SJCRH30 (cell line): ENCODE data around the gene CHID1. TPM values are rescaled to one million over a fixed set of nuclear protein-coding genes. Genes with fewer than 3 reads are reported as not detected.

Source experiments
- DNase-seq, 2 experiments: peaks; one replicate each; pipeline ENCODE4 v3.0.0-alpha.2; 2015 to 2020
- H3K27ac ChIP-seq: fragments of 250-450 bp; sonication (Bioruptor Pico); 2 replicates; pipeline ENCODE4 v1.5.1; 2020; ENCODE audit warnings: mild to moderate bottlenecking, moderate library complexity
- H3K27me3 ChIP-seq: fragments of 250-450 bp; sonication (Bioruptor Pico); 2 replicates; pipeline ENCODE4 v1.5.1; 2020; ENCODE audit warnings: mild to moderate bottlenecking, moderate library complexity
- H3K36me3 ChIP-seq: fragments of 250-450 bp; sonication (Bioruptor Pico); 2 replicates; pipeline ENCODE4 v1.5.1; 2020; ENCODE audit warnings: mild to moderate bottlenecking, moderate library complexity
- H3K4me1 ChIP-seq: fragments of 250-450 bp; sonication (Bioruptor Pico); 2 replicates; pipeline ENCODE4 v1.5.1; 2020; ENCODE audit warnings: mild to moderate bottlenecking, moderate library complexity
- H3K4me3 ChIP-seq: fragments of 250-450 bp; sonication (Bioruptor Pico); 2 replicates; pipeline ENCODE4 v1.5.1; 2020; ENCODE audit warnings: mild to moderate bottlenecking, moderate library complexity
- H3K9me3 ChIP-seq: fragments of 250-450 bp; sonication (Bioruptor Pico); replicated peaks from 2 replicates; pipeline ENCODE4 v1.5.1; 2020; ENCODE audit warnings: mild to moderate bottlenecking, moderate library complexity
- total RNA-seq: library from RNA; depleted of rRNA; stranded (reverse); fragments of >200 nt; shearing (Covaris generic); gene quantifications from 2 replicates; pipeline ENCODE4 v1.2.3, GENCODE V29; 2014; rRNA removed

The CHID1 gene
- total RNA-seq: 51.4 and 56.7 TPM in 2 replicates

- Histone ChIP-seq H3K27me3 (no peaks in the 10 kb centered on the region), H3K9me3 (no peaks in the 10 kb centered on the region), H3K4me3 (peak within 1 kb of the TSS; percentile 100), H3K36me3 (0 out of 2 replicates have a peak, but pooled peaks cover 4% of the 10 kb centered on the region), H3K27ac (peak within 1 kb of the TSS; percentile 72), H3K4me1 (no peaks in the 10 kb centered on the region)
- DNase-seq: peak; percentile 85 to 86
Observed at GRCh38 chr11:910589-911030, at the start of gene CHID1. Gene CHID1, minus strand, starts transcription at chr11:910810. Its CDS starts 5,994 bp downstream, at chr11:904816.

GRCh38 chr11:959608-960007 lies 49.0 kb upstream of the CHID1 start:
- no peak for DNase-seq
- H3K4me3 ChIP-seq: no peak overlapping the region
- H3K4me1 ChIP-seq: peaks cover 25% of the 10 kb centered on the region
- no peak overlapping the region for H3K27ac ChIP-seq
- no peaks in the 10 kb centered on the region for H3K27me3 ChIP-seq
- H3K9me3 ChIP-seq: no peaks in the 10 kb centered on the region
- H3K36me3 ChIP-seq: peaks cover 20% of the 10 kb centered on the region

- Histone ChIP-seq H3K4me1 (peaks cover 25% of the 10 kb centered on the region), H3K36me3 (peaks cover 16% of the 10 kb centered on the region), H3K9me3 (no peaks in the 10 kb centered on the region), H3K27me3 (no peaks in the 10 kb centered on the region), H3K4me3 (no peak overlapping the region), H3K27ac (no peak overlapping the region)
- no peak for DNase-seq
Observed at GRCh38 chr11:959027-959426, 48.4 kb upstream of the CHID1 start.

GRCh38 chr11:958101-958500 lies 47.5 kb upstream of the CHID1 start:
- H3K27me3 ChIP-seq: no peaks in the 10 kb centered on the region
- peaks cover 7% of the 10 kb centered on the region for H3K36me3 ChIP-seq
- H3K4me1 ChIP-seq: peaks cover 25% of the 10 kb centered on the region
- H3K27ac ChIP-seq: no peak overlapping the region
- no peak for DNase-seq
- H3K9me3 ChIP-seq: no peaks in the 10 kb centered on the region
- H3K4me3 ChIP-seq: no peak overlapping the region

GRCh38 chr11:957212-957920 lies 46.8 kb upstream of the CHID1 start:
- Histone ChIP-seq H3K36me3 (peaks cover 6% of the 10 kb centered on the region; the same call in 1 of the 2 replicates), H3K4me3 (no peak overlapping the region), H3K27ac (no peak overlapping the region), H3K9me3 (no peaks in the 10 kb centered on the region), H3K4me1 (peaks cover 25% of the 10 kb centered on the region), H3K27me3 (no peaks in the 10 kb centered on the region)
- DNase-seq: no peak

GRCh38 chr11:955154-956063 lies 44.8 kb upstream of the CHID1 start:
- no peaks in the 10 kb centered on the region for H3K27me3 ChIP-seq
- peak overlapping the region; percentile 41 for H3K27ac ChIP-seq
- 0 out of 2 replicates have a peak, but pooled peaks cover 6% of the 10 kb centered on the region for H3K36me3 ChIP-seq
- no peaks in the 10 kb centered on the region for H3K9me3 ChIP-seq
- H3K4me1 ChIP-seq: peaks cover 15% of the 10 kb centered on the region
- H3K4me3 ChIP-seq: no peak overlapping the region
- peak; percentile 75 to 88 for DNase-seq

GRCh38 chr11:954392-955153 lies 44.0 kb upstream of the CHID1 start:
- no peak for DNase-seq

GRCh38 chr11:953512-953911 lies 42.9 kb upstream of the CHID1 start:
- DNase-seq: no peak
- Histone ChIP-seq H3K4me1 (peaks cover 13% of the 10 kb centered on the region), H3K36me3 (peaks cover 11% of the 10 kb centered on the region; the same call in 1 of the 2 replicates), H3K4me3 (no peak overlapping the region), H3K9me3 (peaks cover 3% of the 10 kb centered on the region; the same call in 1 of the 2 replicates), H3K27me3 (no peaks in the 10 kb centered on the region), H3K27ac (no peak overlapping the region)

More at GRCh38 chr11:954392-955153, 44.0 kb upstream of the CHID1 start:
- H3K27ac ChIP-seq: no peak overlapping the region
- H3K27me3 ChIP-seq: no peaks in the 10 kb centered on the region
- 0 out of 2 replicates have a peak, but pooled peaks cover 3% of the 10 kb centered on the region for H3K9me3 ChIP-seq
- H3K4me3 ChIP-seq: no peak overlapping the region
- peaks cover 13% of the 10 kb centered on the region for H3K4me1 ChIP-seq
- 0 out of 2 replicates have a peak, but pooled peaks cover 7% of the 10 kb centered on the region for H3K36me3 ChIP-seq

- Histone ChIP-seq H3K4me1 (peaks cover 13% of the 10 kb centered on the region), H3K36me3 (peaks cover 18% of the 10 kb centered on the region; the same call in 1 of the 2 replicates), H3K27me3 (no peaks in the 10 kb centered on the region), H3K27ac (no peak overlapping the region), H3K4me3 (no peak overlapping the region), H3K9me3 (peaks cover 8% of the 10 kb centered on the region)
- DNase-seq: no peak
Observed at GRCh38 chr11:952406-953385, 42.1 kb upstream of the CHID1 start.

- Histone ChIP-seq H3K36me3 (peaks cover 18% of the 10 kb centered on the region; the same call in 1 of the 2 replicates), H3K4me1 (peaks cover 13% of the 10 kb centered on the region)
Observed at GRCh38 chr11:951507-951906, 40.9 kb upstream of the CHID1 start.

GRCh38 chr11:947744-948143 lies 37.1 kb upstream of the CHID1 start:
- Histone ChIP-seq H3K27me3 (no peaks in the 10 kb centered on the region), H3K36me3 (peaks cover 29% of the 10 kb centered on the region), H3K9me3 (peaks cover 8% of the 10 kb centered on the region), H3K4me3 (no peak overlapping the region), H3K27ac (no peak overlapping the region), H3K4me1 (no peaks in the 10 kb centered on the region)
- no peak for DNase-seq

More at GRCh38 chr11:951507-951906, 40.9 kb upstream of the CHID1 start:
- H3K27me3 ChIP-seq: no peaks in the 10 kb centered on the region
- peaks cover 8% of the 10 kb centered on the region for H3K9me3 ChIP-seq
- H3K4me3 ChIP-seq: no peak overlapping the region
- H3K27ac ChIP-seq: no peak overlapping the region
- DNase-seq: no peak

GRCh38 chr11:945986-946385 lies 35.4 kb upstream of the CHID1 start:
- Histone ChIP-seq H3K27me3 (no peaks in the 10 kb centered on the region), H3K9me3 (peaks cover 8% of the 10 kb centered on the region), H3K4me3 (no peak overlapping the region), H3K4me1 (no peaks in the 10 kb centered on the region), H3K36me3 (peaks cover 29% of the 10 kb centered on the region), H3K27ac (no peak overlapping the region)
- DNase-seq: no peak

- H3K4me3 ChIP-seq: no peak overlapping the region
- no peak for DNase-seq
Observed at GRCh38 chr11:944711-945470, 34.3 kb upstream of the CHID1 start.

More at GRCh38 chr11:944711-945470, 34.3 kb upstream of the CHID1 start:
- no peaks in the 10 kb centered on the region for H3K4me1 ChIP-seq
- H3K9me3 ChIP-seq: peaks cover 6% of the 10 kb centered on the region
- H3K36me3 ChIP-seq: peaks cover 29% of the 10 kb centered on the region
- no peaks in the 10 kb centered on the region for H3K27me3 ChIP-seq
- H3K27ac ChIP-seq: no peak overlapping the region
